ENCODE results near the gene REC8. TPM values are rescaled to one million over a fixed set of nuclear protein-coding genes. Genes with fewer than 3 reads are reported as not detected.
A peak's percentile ranks its signal among the peaks of the same experiment; 100 is the strongest.

Gene REC8
- total and polyA plus RNA-seq, 2 experiments from 2014 or later, result 44.8 to 170 TPM

- Histone ChIP-seq H3K27ac (peak within 1 kb of the TSS; percentile 79), H2AFZ (peak within 1 kb of the TSS; percentile 48), H3K4me1 (ENCODE audit: insufficient read depth) (peaks cover 15% of the 10 kb centered on the region), H3K27me3 (no peaks in the 10 kb centered on the region), H3K4me3 (peak within 1 kb of the TSS; percentile 91), H3K9me2 (replicated peaks; ENCODE audit: insufficient read depth) (no peaks in the 10 kb centered on the region), H3K36me3 (replicated peaks; ENCODE audit: insufficient read depth, low read depth) (no peaks in the 10 kb centered on the region), H3K9me3 (ENCODE audit: low read depth) (no peaks in the 10 kb centered on the region), H3K4me2 (peak within 1 kb of the TSS; percentile 92), H3K79me2 (peaks cover 47% of the 10 kb centered on the region), H4K20me1 (ENCODE audit: insufficient read depth, poor library complexity, severe bottlenecking) (peaks cover 6% of the 10 kb centered on the region)
- TF ChIP-seq EZH2 (IDR thresholded peaks at IDR 0.05; ENCODE audit: borderline replicate concordance), result no peak
- DNase-seq (ENCODE audit: low spot score), result peak; percentile 99
- WGBS (ENCODE audit: low lambda C conversion rate, missing lambda C conversion rate), result under 1% methylated on average over 53 of the region's 57 CpGs
Measured at GRCh38 chr14:24146978-24147760, 24.7 kb upstream of the REC8 start, which contains the start of gene RNF31. Gene RNF31, plus strand, starts transcription at chr14:24147498. Its CDS starts 201 bp downstream, at chr14:24147699.

- TF ChIP-seq EZH2 (IDR thresholded peaks at IDR 0.05; ENCODE audit: borderline replicate concordance) (no peak), EZH2phosphoT487 (IDR thresholded peaks at IDR 0.05; ENCODE audit: low read depth, severe bottlenecking, unreplicated experiment) (no peak), CTCF (IDR thresholded peaks at IDR 0.05; ENCODE audit: poor library complexity) (no peak)
- peak overlapping the region; percentile 4 for H3K27ac ChIP-seq
- DNase-seq (ENCODE audit: low spot score), result no peak
- 10% methylated on average over 29 of the region's 29 CpGs for WGBS (ENCODE audit: low lambda C conversion rate, missing lambda C conversion rate)
- H3K9me3 ChIP-seq (ENCODE audit: low read depth), result no peaks in the 10 kb centered on the region
- peak overlapping the region; percentile 91 for H3K4me3 ChIP-seq
- peaks cover 6% of the 10 kb centered on the region for H4K20me1 ChIP-seq (ENCODE audit: insufficient read depth, poor library complexity, severe bottlenecking)
- H2AFZ ChIP-seq, result peak overlapping the region; percentile 42
- H3K36me3 ChIP-seq (replicated peaks; ENCODE audit: insufficient read depth, low read depth), result no peaks in the 10 kb centered on the region
- peak overlapping the region; percentile 92 for H3K4me2 ChIP-seq
- H3K9me2 ChIP-seq (replicated peaks; ENCODE audit: insufficient read depth), result no peaks in the 10 kb centered on the region
- peaks cover 47% of the 10 kb centered on the region for H3K79me2 ChIP-seq
- H3K4me1 ChIP-seq (ENCODE audit: insufficient read depth), result peaks cover 15% of the 10 kb centered on the region
- no peaks in the 10 kb centered on the region for H3K27me3 ChIP-seq
Measured at GRCh38 chr14:24147761-24148428, 24.0 kb upstream of the REC8 start.

GRCh38 chr14:24149302-24149969 is 22.4 kb upstream of the REC8 start:
- TF ChIP-seq EZH2phosphoT487 (IDR thresholded peaks at IDR 0.05; ENCODE audit: low read depth, severe bottlenecking, unreplicated experiment), result no peak
- TF ChIP-seq CTCF (IDR thresholded peaks at IDR 0.05; ENCODE audit: poor library complexity), result no peak
- no peak for TF ChIP-seq EZH2 (IDR thresholded peaks at IDR 0.05; ENCODE audit: borderline replicate concordance)
- Histone ChIP-seq H3K4me1 (ENCODE audit: insufficient read depth) (peaks cover 15% of the 10 kb centered on the region), H3K79me2 (peaks cover 45% of the 10 kb centered on the region), H3K9me3 (ENCODE audit: low read depth) (no peaks in the 10 kb centered on the region), H3K4me2 (no peak overlapping the region), H2AFZ (no peak overlapping the region), H3K4me3 (no peak overlapping the region), H3K9me2 (replicated peaks; ENCODE audit: insufficient read depth) (no peaks in the 10 kb centered on the region), H3K36me3 (replicated peaks; ENCODE audit: insufficient read depth, low read depth) (no peaks in the 10 kb centered on the region), H3K27me3 (no peaks in the 10 kb centered on the region), H4K20me1 (ENCODE audit: insufficient read depth, poor library complexity, severe bottlenecking) (peaks cover 6% of the 10 kb centered on the region), H3K27ac (no peak overlapping the region)
- 99% methylated on average over 3 of the region's 3 CpGs for WGBS (ENCODE audit: low lambda C conversion rate, missing lambda C conversion rate)
- no peak for DNase-seq (ENCODE audit: low spot score)

Measured in hepatocyte (in vitro differentiated cells).